Suprapubic skin (tissue), 4 donors: ENCODE data around the gene LSM5. TPM values are rescaled to one million over a fixed set of nuclear protein-coding genes. Genes with fewer than 3 reads are reported as not detected.

Experiments used
- DNase-seq, 2 donors: peaks; one replicate each; pipeline ENCODE4 v3.0.0-alpha.2; 2019; ENCODE audit warnings: low spot score in 2 of 2
- H3K27ac ChIP-seq: fragments of 200-600 bp; sonication (generic); one replicate; pipeline ENCODE4 v1.5.1; 2019
- H3K27me3 ChIP-seq: fragments of 200-600 bp; sonication (generic); one replicate; pipeline ENCODE4 v1.5.1; 2019
- H3K36me3 ChIP-seq: fragments of 200-600 bp; sonication (generic); one replicate; pipeline ENCODE4 v1.5.1; 2019
- H3K4me1 ChIP-seq: fragments of 200-600 bp; sonication (generic); one replicate; pipeline ENCODE4 v1.5.1; 2019
- H3K4me3 ChIP-seq: fragments of 200-600 bp; sonication (generic); one replicate; pipeline ENCODE4 v1.5.1; 2019; ENCODE audit warnings: mild to moderate bottlenecking
- H3K9me3 ChIP-seq: fragments of 200-600 bp; sonication (generic); one replicate; pipeline ENCODE4 v1.5.1; 2019
- EP300 ChIP-seq: sonication (generic); formaldehyde crosslinking; IDR thresholded peaks from one replicate; pipeline ENCODE4 v1.6.1; 2017; ENCODE audit warnings: antibody characterized with exemption
- POLR2A ChIP-seq, 2 donors: fragments of 450-650 bp; IDR thresholded peaks; one replicate each; pipeline ENCODE4 v1.6.1; 2017; ENCODE audit warnings: antibody characterized with exemption in 2 of 2, mild to moderate bottlenecking in 2 of 2, moderate library complexity in 2 of 2
- POLR2AphosphoS5 ChIP-seq, 3 donors: sonication (generic); formaldehyde crosslinking; IDR thresholded peaks; one replicate each; pipeline ENCODE4 v1.6.1; 2017; ENCODE audit warnings: antibody characterized with exemption in 3 of 3
- WGBS: methylation state at CpG from one replicate; pipeline ENCODE4 v1.1.5; 2018; 5-methylcytosine and 5-hydroxymethylcytosine counted together
- total RNA-seq, 4 donors: library from RNA; depleted of rRNA; stranded (reverse); fragments of >200 nt; gene quantifications; one replicate each; pipeline ENCODE4 v1.1.0, GENCODE V29; 2016
- TF ChIP-seq, protein P1 (sequence below), 2 donors: fragments of 200-600 bp in 1 of 2; fragments of 450-650 bp in 1 of 2; sonication (generic) in 1 of 2; IDR thresholded peaks; one replicate each; pipeline ENCODE4 v1.5.1; 2016 to 2019; ENCODE audit warnings: antibody characterized with exemption in 2 of 2, mild to moderate bottlenecking in 1 of 2, moderate library complexity in 1 of 2

LSM5 gene
- total RNA-seq, 4 donors from 2014 or later, result 13.4 to 18.9 (median 13.9) TPM

DNA sequence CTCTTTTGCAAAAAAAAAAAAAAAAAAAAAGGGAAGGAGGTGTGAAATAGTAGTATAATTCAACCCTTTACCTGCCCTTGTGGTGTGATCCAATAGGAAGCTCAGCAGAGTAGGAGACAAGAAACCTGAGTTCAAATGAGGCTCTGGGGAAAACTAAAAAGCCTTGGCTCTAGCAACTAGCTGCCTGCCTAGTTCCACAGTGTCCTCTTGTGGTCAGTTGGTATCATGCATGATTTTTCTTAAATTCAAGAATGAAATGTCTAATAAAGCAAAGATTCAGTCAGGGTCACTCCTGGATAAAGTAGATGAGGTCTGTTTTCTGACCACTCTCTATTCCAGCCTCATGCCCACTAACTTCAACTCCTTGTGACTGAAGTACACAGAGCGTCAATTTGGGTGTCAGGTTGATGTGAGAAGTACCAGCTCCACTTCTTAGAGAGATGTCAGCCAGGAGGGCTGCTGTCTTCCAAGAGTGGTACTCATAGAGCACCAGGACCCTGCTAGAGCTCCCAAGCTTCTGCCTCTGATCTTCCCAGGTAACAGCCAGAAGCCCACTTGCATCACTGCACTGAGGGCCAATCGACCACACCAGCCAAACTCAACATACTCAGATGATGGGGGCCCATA, 10.5 kb downstream of the LSM5 start:
- Histone ChIP-seq H3K27ac (no peak overlapping the region), H3K27me3 (no peaks in the 10 kb centered on the region), H3K4me1 (no peaks in the 10 kb centered on the region), H3K4me3 (no peak overlapping the region), H3K9me3 (no peaks in the 10 kb centered on the region), H3K36me3 (no peaks in the 10 kb centered on the region)
- WGBS, result 85% methylated on average over 2 of the region's 2 CpGs
- DNase-seq, result no peak
- TF ChIP-seq, protein P1, sequence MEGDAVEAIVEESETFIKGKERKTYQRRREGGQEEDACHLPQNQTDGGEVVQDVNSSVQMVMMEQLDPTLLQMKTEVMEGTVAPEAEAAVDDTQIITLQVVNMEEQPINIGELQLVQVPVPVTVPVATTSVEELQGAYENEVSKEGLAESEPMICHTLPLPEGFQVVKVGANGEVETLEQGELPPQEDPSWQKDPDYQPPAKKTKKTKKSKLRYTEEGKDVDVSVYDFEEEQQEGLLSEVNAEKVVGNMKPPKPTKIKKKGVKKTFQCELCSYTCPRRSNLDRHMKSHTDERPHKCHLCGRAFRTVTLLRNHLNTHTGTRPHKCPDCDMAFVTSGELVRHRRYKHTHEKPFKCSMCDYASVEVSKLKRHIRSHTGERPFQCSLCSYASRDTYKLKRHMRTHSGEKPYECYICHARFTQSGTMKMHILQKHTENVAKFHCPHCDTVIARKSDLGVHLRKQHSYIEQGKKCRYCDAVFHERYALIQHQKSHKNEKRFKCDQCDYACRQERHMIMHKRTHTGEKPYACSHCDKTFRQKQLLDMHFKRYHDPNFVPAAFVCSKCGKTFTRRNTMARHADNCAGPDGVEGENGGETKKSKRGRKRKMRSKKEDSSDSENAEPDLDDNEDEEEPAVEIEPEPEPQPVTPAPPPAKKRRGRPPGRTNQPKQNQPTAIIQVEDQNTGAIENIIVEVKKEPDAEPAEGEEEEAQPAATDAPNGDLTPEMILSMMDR (IDR thresholded peaks at IDR 0.05), result peak; percentile 12 to 56
- TF ChIP-seq POLR2A (IDR thresholded peaks at IDR 0.05) (no peak), POLR2AphosphoS5 (IDR thresholded peaks at IDR 0.05) (no peak), EP300 (no peak)

DNA sequence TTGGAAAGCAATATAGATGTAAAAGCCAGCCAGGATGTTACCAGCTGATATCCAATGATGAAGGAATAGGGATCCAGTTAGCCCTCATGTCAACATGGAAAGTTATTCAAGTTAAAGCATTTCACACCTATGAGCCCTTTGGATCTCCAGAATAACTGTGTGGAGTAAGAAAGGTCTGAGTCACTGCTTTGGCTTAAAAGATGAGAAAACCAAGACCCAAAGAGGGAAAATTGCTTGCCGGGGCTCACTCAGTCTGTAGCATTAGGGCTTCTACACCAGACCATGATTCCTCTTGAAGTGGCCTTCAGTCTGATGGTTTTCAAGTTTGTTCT, 12.6 kb downstream of the LSM5 start:
- Histone ChIP-seq H3K4me1 (no peaks in the 10 kb centered on the region), H3K27me3 (no peaks in the 10 kb centered on the region), H3K4me3 (no peak overlapping the region), H3K36me3 (no peaks in the 10 kb centered on the region), H3K9me3 (no peaks in the 10 kb centered on the region), H3K27ac (no peak overlapping the region)
- 85% methylated on average over 1 of the region's 1 CpG for WGBS
- DNase-seq, result no peak
- no peak for TF ChIP-seq POLR2A (IDR thresholded peaks at IDR 0.05)
- TF ChIP-seq EP300, result no peak
- TF ChIP-seq, protein P1 (IDR thresholded peaks at IDR 0.05), result no peak
- no peak for TF ChIP-seq POLR2AphosphoS5 (IDR thresholded peaks at IDR 0.05)

DNA sequence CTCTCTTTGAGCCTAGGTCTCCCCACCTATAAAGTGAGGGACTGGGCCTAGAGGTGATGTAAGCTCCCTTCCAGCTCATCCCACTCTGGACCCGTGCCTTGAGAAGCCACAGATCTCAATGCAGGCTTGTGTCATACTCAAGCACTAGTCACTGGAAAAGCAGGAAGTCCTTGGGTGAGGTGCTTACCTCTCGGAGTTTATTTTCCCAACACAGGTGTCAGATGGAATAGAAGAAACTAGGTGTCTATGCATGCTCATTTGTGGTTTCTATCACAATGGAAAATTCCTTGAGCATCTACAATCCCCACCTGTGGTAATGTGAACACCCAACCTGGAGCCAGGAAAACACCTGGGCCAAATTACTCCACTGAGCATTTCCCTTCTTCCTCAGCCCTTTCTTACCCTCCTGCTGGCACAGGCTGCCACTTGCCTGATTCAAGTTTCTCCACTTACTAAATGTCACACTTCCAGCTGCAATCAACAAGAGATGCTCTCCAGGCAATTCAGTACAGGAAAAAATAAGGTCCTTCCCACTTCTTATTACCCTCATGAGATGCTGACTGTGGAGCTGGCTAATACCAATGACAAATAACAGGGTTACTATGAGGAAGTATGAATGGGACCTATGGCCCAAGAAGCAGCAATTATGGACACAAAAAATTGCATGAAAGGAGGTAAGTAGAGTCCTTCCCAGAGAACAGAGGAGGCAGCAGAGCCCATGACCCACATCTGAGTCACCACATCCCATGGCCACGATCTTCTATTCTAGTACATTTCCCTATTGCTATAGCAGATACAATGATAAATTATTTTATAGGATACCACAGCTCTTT, 13.1 kb downstream of the LSM5 start:
- H3K4me3 ChIP-seq, result no peak overlapping the region
- TF ChIP-seq POLR2AphosphoS5 (IDR thresholded peaks at IDR 0.05) (no peak), POLR2A (IDR thresholded peaks at IDR 0.05) (no peak), EP300 (no peak)
- TF ChIP-seq, protein P1 (IDR thresholded peaks at IDR 0.05), result no peak
- 58% methylated on average over 3 of the region's 3 CpGs for WGBS
- no peaks in the 10 kb centered on the region for H3K9me3 ChIP-seq
- no peaks in the 10 kb centered on the region for H3K4me1 ChIP-seq
- no peaks in the 10 kb centered on the region for H3K27me3 ChIP-seq
- H3K36me3 ChIP-seq, result no peaks in the 10 kb centered on the region
- H3K27ac ChIP-seq, result no peak overlapping the region
- no peak for DNase-seq

DNA sequence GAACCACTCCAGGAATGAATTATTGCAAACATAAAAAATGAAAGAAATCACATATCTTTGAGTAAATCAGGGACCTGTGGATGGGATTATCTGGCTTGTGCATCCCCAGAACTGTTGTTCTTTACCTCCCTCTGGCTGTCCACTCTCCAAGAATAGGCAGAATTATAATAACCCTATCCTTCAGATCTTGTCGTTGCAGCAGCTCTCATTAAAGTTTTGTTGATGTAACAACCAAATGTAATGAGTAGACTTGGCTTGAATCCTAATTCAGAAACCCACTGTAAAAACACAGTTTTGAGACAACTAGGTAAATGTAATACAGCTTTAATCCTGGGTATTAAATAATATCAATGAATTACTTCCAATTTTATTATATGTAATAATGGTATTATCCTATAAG, 16.2 kb downstream of the LSM5 start:
- H3K27ac ChIP-seq, result no peak overlapping the region
- no peaks in the 10 kb centered on the region for H3K4me1 ChIP-seq
- H3K4me3 ChIP-seq, result no peak overlapping the region
- no peaks in the 10 kb centered on the region for H3K9me3 ChIP-seq
- H3K36me3 ChIP-seq, result no peaks in the 10 kb centered on the region
- no peak for TF ChIP-seq POLR2A (IDR thresholded peaks at IDR 0.05)
- no peak for TF ChIP-seq POLR2AphosphoS5 (IDR thresholded peaks at IDR 0.05)
- TF ChIP-seq, protein P1 (IDR thresholded peaks at IDR 0.05), result no peak
- no peak for TF ChIP-seq EP300
- H3K27me3 ChIP-seq, result no peaks in the 10 kb centered on the region
- no peak for DNase-seq
- 48% methylated on average over 1 of the region's 1 CpG for WGBS

DNA sequence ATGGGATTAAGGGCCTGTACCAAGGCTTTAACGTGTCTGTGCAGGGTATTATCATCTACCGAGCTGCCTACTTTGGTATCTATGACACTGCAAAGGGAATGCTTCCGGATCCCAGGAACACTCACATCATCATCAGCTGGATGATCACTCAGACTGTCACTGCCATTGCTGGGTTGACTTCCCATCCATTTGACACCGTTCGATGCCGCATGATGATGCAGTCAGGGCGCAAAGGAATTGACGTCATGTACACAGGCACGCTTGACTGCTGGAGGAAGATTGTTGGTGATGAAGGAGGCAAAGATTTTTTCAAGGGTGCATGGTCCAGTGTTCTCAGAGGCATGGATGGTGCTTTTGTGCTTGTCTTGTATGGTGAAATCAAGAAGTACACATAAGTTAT, 18.2 kb downstream of the LSM5 start:
- Histone ChIP-seq H3K9me3 (no peaks in the 10 kb centered on the region), H3K36me3 (no peaks in the 10 kb centered on the region), H3K27me3 (no peaks in the 10 kb centered on the region), H3K4me1 (no peaks in the 10 kb centered on the region), H3K4me3 (no peak overlapping the region), H3K27ac (no peak overlapping the region)
- 94% methylated on average over 9 of the region's 9 CpGs for WGBS
- TF ChIP-seq POLR2AphosphoS5 (IDR thresholded peaks at IDR 0.05) (no peak), POLR2A (IDR thresholded peaks at IDR 0.05) (no peak), EP300 (no peak)
- TF ChIP-seq, protein P1 (IDR thresholded peaks at IDR 0.05), result no peak
- no peak for DNase-seq
